NCI-H2107 treated with DMSO at 0.1 percent for 48 hours (cell line): Measurements from ENCODE around the gene ZNF407.

Experiments
- DNase-seq: peaks from one replicate; lab custom pipeline; 2025; ENCODE audit not compliant: unreplicated experiment; lab: John Stamatoyannopoulos, UW

ZNF407 gene

GRCh38 chr18:74579496-74580065, 18.1 kb upstream of the ZNF407 start:
- DNase-seq = peak; percentile 54

GRCh38 chr18:74582642-74583041, 15.0 kb upstream of the ZNF407 start:
- no peak for DNase-seq

GRCh38 chr18:74587441-74587840, 10.2 kb upstream of the ZNF407 start:
- no peak for DNase-seq

- DNase-seq = no peak
These were observed 8.6 kb upstream of the ZNF407 start for GRCh38 chr18:74589021-74589420.

GRCh38 chr18:74589811-74590210, 7.9 kb upstream of the ZNF407 start:
- DNase-seq = no peak

GRCh38 chr18:74590671-74591070, 7.0 kb upstream of the ZNF407 start:
- DNase-seq = no peak

- no peak for DNase-seq
These were observed 2.2 kb upstream of the ZNF407 start for GRCh38 chr18:74595431-74595830.

GRCh38 chr18:74597034-74597661, 522 bp upstream of the ZNF407 start:
- DNase-seq = peak; percentile 78

- DNase-seq = peak; percentile 31
These were observed 806 bp downstream of the ZNF407 start for GRCh38 chr18:74598350-74599001.

- no peak for DNase-seq
These were observed 6.7 kb downstream of the ZNF407 start for GRCh38 chr18:74604361-74604760.

- no peak for DNase-seq
These were observed 7.1 kb downstream of the ZNF407 start for GRCh38 chr18:74604774-74605173.

GRCh38 chr18:74608681-74609080, 11.0 kb downstream of the ZNF407 start:
- DNase-seq = no peak

- DNase-seq = no peak
These were observed 11.9 kb downstream of the ZNF407 start for GRCh38 chr18:74609535-74609934.

GRCh38 chr18:74610051-74610615, 12.5 kb downstream of the ZNF407 start:
- DNase-seq = no peak

- no peak for DNase-seq
These were observed 13.2 kb downstream of the ZNF407 start for GRCh38 chr18:74610860-74611259.

- no peak for DNase-seq
These were observed 14.1 kb downstream of the ZNF407 start for GRCh38 chr18:74611765-74612164.

GRCh38 chr18:74613381-74613780, 15.7 kb downstream of the ZNF407 start:
- DNase-seq = no peak

- DNase-seq = no peak
These were observed 18.8 kb downstream of the ZNF407 start for GRCh38 chr18:74616494-74616893.

- no peak for DNase-seq
These were observed 19.8 kb downstream of the ZNF407 start for GRCh38 chr18:74617486-74617885.

GRCh38 chr18:74622072-74622471, 24.4 kb downstream of the ZNF407 start:
- DNase-seq = no peak

- no peak for DNase-seq
These were observed 25.6 kb downstream of the ZNF407 start for GRCh38 chr18:74623047-74623816.
